Neuronal stem cell (in vitro differentiated cells): ENCODE measurements around the gene NATD1. TPM values are rescaled to one million over a fixed set of nuclear protein-coding genes. Genes with fewer than 3 reads are reported as not detected.

Experiments used
- DNase-seq: peaks from one replicate; pipeline ENCODE4 v3.0.0-alpha.2; 2013; ENCODE audit warnings: low spot score
- H2AFZ ChIP-seq: one replicate; pipeline ENCODE4 v1.6.1; 2013; ENCODE audit warnings: mild to moderate bottlenecking, low read length, inconsistent platforms
- H2AK5ac ChIP-seq: 2 replicates; pipeline ENCODE4 v1.6.1; 2013; ENCODE audit warnings: low read depth, mild to moderate bottlenecking, inconsistent platforms, low read length, moderate library complexity, mixed read lengths
- H2BK120ac ChIP-seq: 2 replicates; pipeline ENCODE4 v1.6.1; 2013; ENCODE audit warnings: low read depth, mild to moderate bottlenecking, inconsistent platforms, low read length, moderate library complexity, mixed read lengths
- H2BK12ac ChIP-seq: one replicate; pipeline ENCODE4 v1.6.1; 2013; ENCODE audit warnings: low read length, inconsistent platforms
- H2BK15ac ChIP-seq: 2 replicates; pipeline ENCODE4 v1.6.1; 2013; ENCODE audit warnings: mild to moderate bottlenecking, low read length, inconsistent platforms, mixed read lengths
- H2BK5ac ChIP-seq: one replicate; pipeline ENCODE4 v1.6.1; 2013; ENCODE audit warnings: inconsistent platforms, mild to moderate bottlenecking, low read length, moderate library complexity
- H3K14ac ChIP-seq: one replicate; pipeline ENCODE4 v1.6.1; 2013; ENCODE audit warnings: low read length, inconsistent platforms
- H3K18ac ChIP-seq: 2 replicates; pipeline ENCODE4 v1.6.1; 2013; ENCODE audit warnings: low read length, inconsistent platforms
- H3K23ac ChIP-seq: 2 replicates; pipeline ENCODE4 v1.6.1; 2013; ENCODE audit warnings: low read depth, mild to moderate bottlenecking, mixed read lengths, low read length, inconsistent platforms; ENCODE audit not compliant: poor library complexity
- H3K27ac ChIP-seq: replicated peaks from 3 replicates; pipeline ENCODE4 v1.5.1; 2013; ENCODE audit warnings: low read length, inconsistent platforms
- H3K27me3 ChIP-seq, 3 experiments: 2 replicates each; pipeline ENCODE4 v1.6.1; 2013; ENCODE audit warnings: low read length in 3 of 3, mild to moderate bottlenecking in 2 of 3, inconsistent platforms in 1 of 3, low read depth in 1 of 3, mixed read lengths in 1 of 3, moderate library complexity in 1 of 3; ENCODE audit not compliant: control insufficient read depth in 3 of 3, insufficient read depth in 3 of 3
- H3K36me3 ChIP-seq, 2 donors: replicated peaks in 1 of 2; 2 replicates each; pipeline ENCODE4 v1.6.1; 2013; ENCODE audit warnings: low read length in 2 of 2; ENCODE audit not compliant: control insufficient read depth in 2 of 2, insufficient read depth in 2 of 2
- H3K4ac ChIP-seq: 2 replicates; pipeline ENCODE4 v1.6.1; 2013; ENCODE audit warnings: inconsistent platforms, mild to moderate bottlenecking, low read length, moderate library complexity
- H3K4me1 ChIP-seq, 2 donors: 1 replicate in 1 of 2; 2 replicates in 1 of 2; pipeline ENCODE4 v1.6.1; 2013; ENCODE audit warnings: low read length in 2 of 2, low read depth in 1 of 2; ENCODE audit not compliant: control insufficient read depth in 2 of 2, insufficient read depth in 1 of 2
- H3K4me2 ChIP-seq: one replicate; pipeline ENCODE4 v1.6.1; 2013; ENCODE audit warnings: mild to moderate bottlenecking, low read length, inconsistent platforms; ENCODE audit not compliant: insufficient read depth, poor library complexity, severe bottlenecking
- H3K4me3 ChIP-seq, 2 donors: 2 replicates each; pipeline ENCODE4 v1.5.1; 2013; ENCODE audit warnings: low read length in 2 of 2, mild to moderate bottlenecking in 2 of 2, inconsistent platforms in 1 of 2, moderate library complexity in 1 of 2
- H3K79me1 ChIP-seq: one replicate; pipeline ENCODE4 v1.6.1; 2013; ENCODE audit warnings: low read depth, mild to moderate bottlenecking, inconsistent platforms, low read length, moderate library complexity
- H3K9ac ChIP-seq: one replicate; pipeline ENCODE4 v1.6.1; 2013; ENCODE audit warnings: mild to moderate bottlenecking, low read depth, low read length, inconsistent platforms; ENCODE audit not compliant: poor library complexity
- H3K9me3 ChIP-seq, 2 donors: replicated peaks in 1 of 2; 2 replicates each; pipeline versions ENCODE3 to v1.6.1; 2013; ENCODE audit warnings: low read length in 2 of 2, mild to moderate bottlenecking in 2 of 2, inconsistent platforms in 1 of 2, low read depth in 1 of 2, mixed read lengths in 1 of 2, moderate library complexity in 1 of 2; ENCODE audit not compliant: control insufficient read depth in 2 of 2, insufficient read depth in 1 of 2
- H4K8ac ChIP-seq: one replicate; pipeline ENCODE4 v1.6.1; 2013; ENCODE audit warnings: low read depth, mild to moderate bottlenecking, inconsistent platforms, low read length, moderate library complexity
- H4K91ac ChIP-seq: one replicate; pipeline ENCODE4 v1.6.1; 2013; ENCODE audit warnings: low read length, low read depth, mild to moderate bottlenecking, inconsistent platforms; ENCODE audit not compliant: poor library complexity
- WGBS, 2 donors: extraction: QIAGEN DNeasy Blood & Tissue Kit; methylation state at CpG; one replicate each; pipeline ENCODE4 v1.1.7; 2013; ENCODE audit warnings: missing lambda C conversion rate in 2 of 2, mixed read lengths in 1 of 2; ENCODE audit not compliant: insufficient read length in 2 of 2, insufficient replicate concordance in 1 of 2; ENCODE audit errors: extremely low coverage in 2 of 2; 5-methylcytosine and 5-hydroxymethylcytosine counted together
- polyA plus RNA-seq, 2 experiments: library from polyadenylated mRNA; stranded (reverse); fragments of 200-250 nt; gene quantifications; one replicate each; pipeline ENCODE4 v1.2.3, GENCODE V29; 2013

The NATD1 gene, protein sequence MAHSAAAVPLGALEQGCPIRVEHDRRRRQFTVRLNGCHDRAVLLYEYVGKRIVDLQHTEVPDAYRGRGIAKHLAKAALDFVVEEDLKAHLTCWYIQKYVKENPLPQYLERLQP
- 8.8 TPM for polyA plus RNA-seq (2013, experiment 1 of 2)
- polyA plus RNA-seq (2013, experiment 2 of 2), result 8.8 TPM

DNA sequence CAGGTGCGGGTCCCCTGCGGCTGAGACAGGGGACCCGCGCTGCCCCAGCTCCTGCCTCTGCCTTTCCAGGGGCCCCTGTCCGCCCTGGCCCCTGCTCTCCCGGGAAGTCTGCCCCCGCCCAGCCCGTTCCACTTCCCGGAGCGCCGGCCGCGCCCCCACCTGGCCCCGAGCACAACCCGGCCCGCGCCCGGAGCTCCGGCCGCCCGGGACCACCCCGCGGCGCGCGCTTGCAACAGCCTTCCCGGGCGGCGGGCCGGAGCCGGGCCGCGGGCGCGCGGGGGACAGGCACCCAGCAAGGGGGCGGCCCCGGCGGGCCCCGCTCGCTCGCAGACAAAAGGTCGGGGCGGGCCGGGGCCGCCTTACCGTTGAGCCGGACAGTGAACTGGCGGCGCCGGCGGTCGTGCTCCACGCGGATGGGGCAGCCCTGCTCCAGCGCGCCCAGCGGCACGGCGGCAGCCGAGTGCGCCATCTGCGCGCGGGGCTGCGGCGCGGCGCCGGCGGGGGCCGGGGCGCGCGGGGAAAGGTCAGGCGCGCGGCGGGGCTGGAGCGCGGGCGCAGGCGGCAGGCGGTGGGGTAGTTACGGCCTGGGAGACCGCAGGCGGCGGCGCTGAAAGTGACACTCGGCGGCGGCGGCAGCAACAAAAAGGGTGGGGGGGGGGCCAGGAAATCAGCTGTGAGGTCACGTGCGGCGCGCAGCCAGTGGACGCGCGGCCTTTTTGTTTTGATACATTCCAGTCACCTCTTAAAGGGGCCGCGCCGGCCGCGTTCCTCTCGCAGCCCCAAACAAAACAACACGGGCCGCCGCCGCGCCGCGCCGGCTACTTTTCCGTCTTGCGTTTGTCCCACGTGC, at the start of gene NATD1:
Gene NATD1 (minus strand): TSS at position 615 of the 850 bp plus-strand sequence. CDS start 146 bp downstream, at position 469.
- Histone ChIP-seq H3K27ac (peak within 1 kb of the TSS; percentile 36), H4K91ac (no peak within 1 kb of the TSS)
- WGBS, 2 donors, result no CpG with 5 or more reads among the region's 117 CpGs

DNA sequence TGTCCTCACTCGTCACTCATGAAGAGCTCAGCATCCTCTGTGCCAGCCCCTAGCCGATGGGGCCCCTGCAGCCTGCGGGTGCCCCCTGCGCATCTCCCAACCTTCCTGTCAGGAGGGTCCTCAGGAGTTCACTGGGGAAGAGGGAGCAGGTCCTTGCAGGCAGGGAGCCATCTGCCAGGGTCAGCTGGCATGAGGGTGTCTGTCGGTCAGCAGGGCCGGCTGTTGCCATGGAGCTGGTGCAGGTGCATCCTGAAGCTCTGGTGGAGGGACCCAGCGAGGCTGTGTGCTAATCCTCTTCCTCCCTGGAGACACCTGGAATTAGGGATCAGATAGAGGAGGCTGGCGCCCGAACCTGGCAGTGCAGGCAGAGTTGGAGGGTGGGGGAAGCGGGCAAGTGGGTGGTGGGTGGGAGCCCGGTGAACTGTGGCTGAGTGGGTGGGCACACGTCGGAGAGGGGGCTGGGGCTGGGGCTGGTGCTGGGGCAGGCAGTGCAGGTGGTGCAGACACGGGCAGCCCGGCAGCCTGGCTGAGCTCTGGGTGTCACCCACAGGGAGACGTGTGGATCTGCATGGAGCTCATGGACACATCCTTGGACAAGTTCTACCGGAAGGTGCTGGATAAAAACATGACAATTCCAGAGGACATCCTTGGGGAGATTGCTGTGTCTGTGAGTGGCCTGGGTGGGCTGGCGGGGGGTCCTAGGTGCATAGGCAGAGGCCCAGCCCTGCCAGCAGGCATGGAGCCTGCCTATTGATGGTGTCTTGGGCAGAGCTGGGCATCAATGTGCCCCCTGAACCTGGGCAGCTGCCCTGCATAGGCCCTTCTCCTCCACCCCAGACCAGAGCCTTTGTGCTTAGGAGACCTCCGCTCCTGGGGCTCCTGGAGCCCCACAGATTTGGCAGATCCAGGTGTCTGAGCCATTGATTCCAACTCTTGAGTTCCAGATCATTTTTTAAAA, 48.7 kb upstream of the NATD1 start:
- Histone ChIP-seq H3K27me3 (no peaks in the 10 kb centered on the region), H2BK5ac (no peak overlapping the region), H4K91ac (no peak overlapping the region), H2BK15ac (no peak overlapping the region), H3K23ac (peak overlapping the region; percentile 78), H3K14ac (peak overlapping the region; percentile 1), H3K4ac (no peak overlapping the region), H3K27ac (no peak overlapping the region), H3K4me3 (no peak overlapping the region), H3K4me1 (no peaks in the 10 kb centered on the region), H2BK12ac (no peak overlapping the region), H3K79me1 (peaks cover 5% of the 10 kb centered on the region), H4K8ac (no peak overlapping the region), H2BK120ac (peak overlapping the region; percentile 17), H3K36me3 (peaks cover 7 to 36% of the 10 kb centered on the region in 2 donors), H3K18ac (no peak overlapping the region), H2AK5ac (peak overlapping the region; percentile 2), H3K9ac (no peak overlapping the region), H2AFZ (no peak overlapping the region), H3K9me3 (peaks cover 0 to 16% of the 10 kb centered on the region in 2 donors), H3K4me2 (no peak overlapping the region)
- no CpG with 5 or more reads among the region's 19 CpGs for WGBS, 2 donors
- no peak for DNase-seq

More for the DNA sequence above, at the start of gene NATD1:
- H3K4ac ChIP-seq, result no peak within 1 kb of the TSS
- peak; percentile 81 for DNase-seq
- peaks cover 2 to 8% of the 10 kb centered on the region in 2 donors for H3K4me1 ChIP-seq
- peak within 1 kb of the TSS; percentile 91 for H3K9ac ChIP-seq
- peak within 1 kb of the TSS; percentile 10 for H2BK12ac ChIP-seq
- H4K8ac ChIP-seq, result peak within 1 kb of the TSS; percentile 92
- H2BK15ac ChIP-seq, result peak within 1 kb of the TSS; percentile 52
- H2AFZ ChIP-seq, result peak within 1 kb of the TSS; percentile 94
- peak within 1 kb of the TSS; percentile 87 for H3K18ac ChIP-seq
- no peak within 1 kb of the TSS for H2BK120ac ChIP-seq
- no peaks in the 10 kb centered on the region for H3K36me3 ChIP-seq
- peak within 1 kb of the TSS; percentile 31 for H3K23ac ChIP-seq
- H3K79me1 ChIP-seq, result no peaks in the 10 kb centered on the region
- peak within 1 kb of the TSS; percentile 78 for H3K4me2 ChIP-seq
- no peaks in the 10 kb centered on the region for H3K9me3 ChIP-seq
- peak within 1 kb of the TSS; percentile 28 for H2AK5ac ChIP-seq
- no peak within 1 kb of the TSS for H2BK5ac ChIP-seq
- peaks cover 0 to 6% (median 0%) of the 10 kb centered on the region in 3 experiments for H3K27me3 ChIP-seq
- no peak within 1 kb of the TSS for H3K14ac ChIP-seq
- peak within 1 kb of the TSS; percentile 52 to 91 for H3K4me3 ChIP-seq

DNA sequence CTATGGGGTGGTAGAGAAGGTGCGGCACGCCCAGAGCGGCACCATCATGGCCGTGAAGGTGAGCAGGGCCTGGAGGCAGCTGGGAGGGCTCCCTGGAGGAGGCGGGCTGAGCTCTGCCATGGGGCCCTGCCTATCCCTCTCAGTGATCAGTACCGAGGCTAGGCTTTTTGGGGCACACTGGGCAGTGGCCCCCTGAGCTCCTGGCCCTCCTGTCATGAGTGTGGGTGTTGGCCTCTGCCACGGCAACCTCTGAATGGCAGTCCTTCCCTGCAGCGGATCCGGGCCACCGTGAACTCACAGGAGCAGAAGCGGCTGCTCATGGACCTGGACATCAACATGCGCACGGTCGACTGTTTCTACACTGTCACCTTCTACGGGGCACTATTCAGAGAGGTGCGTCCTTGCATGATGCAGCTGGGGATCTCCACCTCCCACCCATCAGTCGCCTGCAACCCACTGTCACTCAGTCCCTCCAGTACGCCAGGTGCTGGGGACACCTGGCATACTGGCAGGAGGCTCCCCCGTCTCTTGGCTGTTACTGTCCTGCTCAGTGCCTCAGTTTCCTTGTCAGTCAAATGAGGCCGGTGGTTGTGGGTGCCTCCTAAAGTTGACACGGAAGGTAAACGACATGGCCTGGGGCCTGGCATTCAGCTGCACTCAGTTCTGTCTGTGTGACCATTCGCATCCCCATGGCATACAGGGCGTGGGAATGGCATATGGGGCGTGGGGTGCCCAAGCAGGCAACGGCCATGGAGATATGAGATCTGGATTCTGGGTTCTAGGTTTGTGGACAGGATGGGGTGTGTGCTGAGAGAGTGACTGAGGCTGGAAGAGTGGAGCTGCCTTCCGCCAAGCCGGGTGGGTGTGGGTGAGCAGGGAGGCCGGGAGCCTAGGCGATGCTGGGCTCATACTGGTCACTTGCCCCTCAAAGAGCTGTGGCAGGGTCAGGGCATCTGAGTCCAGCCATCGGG, 47.7 kb upstream of the NATD1 start:
- Histone ChIP-seq H3K9me3 (peaks cover 0 to 16% of the 10 kb centered on the region in 2 donors), H3K36me3 (peaks cover 7 to 36% of the 10 kb centered on the region in 2 donors), H2AK5ac (peak overlapping the region; percentile 60), H3K9ac (peak overlapping the region; percentile 54), H3K4ac (no peak overlapping the region), H3K79me1 (peaks cover 5% of the 10 kb centered on the region), H3K14ac (peak overlapping the region; percentile 76), H4K91ac (peak overlapping the region; percentile 31), H3K4me1 (no peaks in the 10 kb centered on the region), H4K8ac (no peak overlapping the region), H3K23ac (peak overlapping the region; percentile 78), H3K4me2 (no peak overlapping the region), H2BK15ac (no peak overlapping the region), H3K18ac (peak overlapping the region; percentile 61), H3K4me3 (peak overlapping the region in 1 of 2 donors; percentile 18), H3K27me3 (no peaks in the 10 kb centered on the region), H2BK5ac (peak overlapping the region; percentile 33), H3K27ac (no peak overlapping the region), H2BK12ac (no peak overlapping the region), H2AFZ (no peak overlapping the region), H2BK120ac (peak overlapping the region; percentile 68)
- WGBS, 2 donors, result no CpG with 5 or more reads among the region's 31 CpGs
- no peak for DNase-seq
